Measurements from ENCODE around the gene PIWIL1. TPM values are rescaled to one million over a fixed set of nuclear protein-coding genes. Genes with fewer than 3 reads are reported as not detected.

The PIWIL1 gene
- total RNA-seq, 4 donors from 2014 or later = not detected

DNA sequence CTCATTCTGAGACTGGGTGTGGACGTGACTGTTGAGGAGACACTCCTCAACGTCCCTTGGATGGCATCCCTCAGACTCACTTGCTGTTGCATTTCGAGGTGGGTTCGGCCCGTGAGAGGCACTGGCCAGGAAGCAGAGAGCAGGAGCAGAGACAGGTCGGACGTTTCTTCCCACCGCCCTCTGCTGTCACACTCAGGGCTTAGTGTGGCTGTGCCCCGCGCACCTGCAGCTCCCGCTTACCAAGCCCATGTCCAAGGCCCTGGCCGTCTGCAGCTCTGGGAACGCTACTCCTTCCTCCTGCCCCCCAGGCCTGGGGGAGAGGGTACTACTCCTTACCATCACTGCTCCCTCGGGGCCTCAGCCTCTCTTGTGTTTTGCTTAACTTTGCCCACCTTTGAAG is 29.8 kb upstream of the PIWIL1 start:
- Histone ChIP-seq H3K9me3 (no peaks in the 10 kb centered on the region), H3K4me1 (no peaks in the 10 kb centered on the region), H3K36me3 (no peaks in the 10 kb centered on the region), H3K27me3 (no peaks in the 10 kb centered on the region), H3K4me3 (no peak overlapping the region), H3K27ac (no peak overlapping the region)
- TF ChIP-seq EP300 (IDR thresholded peaks at IDR 0.05) (no peak), POLR2A (IDR thresholded peaks at IDR 0.05) (no peak)
- TF ChIP-seq, protein P1, sequence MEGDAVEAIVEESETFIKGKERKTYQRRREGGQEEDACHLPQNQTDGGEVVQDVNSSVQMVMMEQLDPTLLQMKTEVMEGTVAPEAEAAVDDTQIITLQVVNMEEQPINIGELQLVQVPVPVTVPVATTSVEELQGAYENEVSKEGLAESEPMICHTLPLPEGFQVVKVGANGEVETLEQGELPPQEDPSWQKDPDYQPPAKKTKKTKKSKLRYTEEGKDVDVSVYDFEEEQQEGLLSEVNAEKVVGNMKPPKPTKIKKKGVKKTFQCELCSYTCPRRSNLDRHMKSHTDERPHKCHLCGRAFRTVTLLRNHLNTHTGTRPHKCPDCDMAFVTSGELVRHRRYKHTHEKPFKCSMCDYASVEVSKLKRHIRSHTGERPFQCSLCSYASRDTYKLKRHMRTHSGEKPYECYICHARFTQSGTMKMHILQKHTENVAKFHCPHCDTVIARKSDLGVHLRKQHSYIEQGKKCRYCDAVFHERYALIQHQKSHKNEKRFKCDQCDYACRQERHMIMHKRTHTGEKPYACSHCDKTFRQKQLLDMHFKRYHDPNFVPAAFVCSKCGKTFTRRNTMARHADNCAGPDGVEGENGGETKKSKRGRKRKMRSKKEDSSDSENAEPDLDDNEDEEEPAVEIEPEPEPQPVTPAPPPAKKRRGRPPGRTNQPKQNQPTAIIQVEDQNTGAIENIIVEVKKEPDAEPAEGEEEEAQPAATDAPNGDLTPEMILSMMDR (IDR thresholded peaks at IDR 0.05) = no peak
- 83 to 88% methylated on average over 14 of the region's 14 CpGs for WGBS, 2 donors
- no peak for DNase-seq (ENCODE audit: low spot score in 2 of 2)

DNA sequence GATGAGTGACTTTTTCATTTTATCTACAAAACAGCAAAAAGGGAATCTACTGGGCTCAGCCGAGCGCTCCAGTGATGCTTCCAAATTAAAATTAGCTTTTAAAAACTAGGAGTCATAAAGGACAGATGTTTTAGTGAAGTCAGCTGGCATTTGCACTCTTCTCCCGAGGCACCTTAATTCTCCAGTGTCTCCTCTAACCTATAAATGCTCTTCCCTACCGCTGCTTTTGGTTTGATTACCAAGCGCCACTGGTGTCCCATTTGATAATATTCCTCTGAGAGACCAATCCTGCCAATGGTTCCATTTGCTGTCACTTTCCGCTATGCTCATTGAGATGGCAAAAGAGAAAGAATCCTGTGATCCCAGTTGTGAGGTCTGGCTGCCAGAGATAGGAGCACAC is 29.3 kb upstream of the PIWIL1 start:
- no peak overlapping the region for H3K27ac ChIP-seq
- no peaks in the 10 kb centered on the region for H3K4me1 ChIP-seq
- H3K4me3 ChIP-seq = no peak overlapping the region
- no peaks in the 10 kb centered on the region for H3K27me3 ChIP-seq
- no peaks in the 10 kb centered on the region for H3K36me3 ChIP-seq
- no peak for TF ChIP-seq EP300 (IDR thresholded peaks at IDR 0.05)
- TF ChIP-seq, protein P1 (IDR thresholded peaks at IDR 0.05) = no peak
- TF ChIP-seq POLR2A (IDR thresholded peaks at IDR 0.05) = no peak
- H3K9me3 ChIP-seq = peaks cover 0 to 3% (median 0%) of the 10 kb centered on the region in 4 donors
- WGBS, 2 donors = 82 to 83% methylated on average over 6 of the region's 6 CpGs
- no peak for DNase-seq (ENCODE audit: low spot score in 2 of 2)

DNA sequence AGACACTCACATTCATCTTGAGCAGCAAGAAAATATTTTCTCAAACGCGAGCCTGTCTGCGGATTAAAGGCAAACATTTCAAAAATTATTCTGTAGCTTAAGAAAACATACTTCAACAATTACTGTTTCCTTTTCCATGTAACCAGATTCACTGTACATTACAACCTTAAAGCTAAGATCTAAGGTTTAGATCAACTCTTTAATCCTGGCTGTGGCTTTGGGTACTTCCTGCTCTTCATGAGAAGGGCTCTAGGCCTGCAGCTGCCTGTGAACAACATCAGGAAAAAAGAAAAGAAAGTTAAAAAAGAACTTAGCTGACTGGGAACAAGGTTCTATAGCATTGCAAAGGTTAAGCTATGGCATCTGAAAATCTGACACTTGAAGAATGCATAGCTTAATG is 21.4 kb upstream of the PIWIL1 start:
- 79 to 80% methylated on average over 3 of the region's 3 CpGs for WGBS, 2 donors
- no peak for TF ChIP-seq EP300 (IDR thresholded peaks at IDR 0.05)
- no peak for TF ChIP-seq POLR2A (IDR thresholded peaks at IDR 0.05)
- TF ChIP-seq, protein P1 (IDR thresholded peaks at IDR 0.05) = no peak
- H3K27ac ChIP-seq = no peak overlapping the region

DNA sequence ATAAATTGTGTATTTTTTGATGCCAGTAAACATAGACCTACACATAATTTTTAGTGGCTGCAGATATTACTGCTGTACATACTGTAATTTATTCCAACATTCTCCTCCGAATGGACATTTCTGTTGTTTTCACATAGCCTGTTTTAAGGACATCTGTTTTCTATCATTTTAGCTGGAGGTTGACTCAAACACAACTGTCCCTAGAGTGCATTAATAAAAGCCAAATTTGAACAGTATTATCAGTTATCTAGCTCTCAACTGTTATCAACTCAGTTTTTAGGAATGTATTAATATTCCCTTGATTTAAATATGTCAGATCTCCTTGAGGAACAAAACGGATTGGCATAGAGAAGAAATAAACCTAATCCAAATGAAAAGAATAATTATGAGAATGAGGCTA is 17.2 kb upstream of the PIWIL1 start:
- no peaks in the 10 kb centered on the region for H3K36me3 ChIP-seq
- WGBS, 2 donors = 56 to 57% methylated on average over 2 of the region's 2 CpGs
- TF ChIP-seq, protein P1 (IDR thresholded peaks at IDR 0.05) = no peak
- TF ChIP-seq EP300 (IDR thresholded peaks at IDR 0.05) (no peak), POLR2A (IDR thresholded peaks at IDR 0.05) (no peak)
- DNase-seq (ENCODE audit: low spot score in 2 of 2) = no peak
- no peaks in the 10 kb centered on the region for H3K27me3 ChIP-seq
- H3K4me1 ChIP-seq = no peaks in the 10 kb centered on the region
- H3K9me3 ChIP-seq = no peaks in the 10 kb centered on the region
- no peak overlapping the region for H3K27ac ChIP-seq
- H3K4me3 ChIP-seq = no peak overlapping the region

More for the DNA sequence above, 21.4 kb upstream of the PIWIL1 start:
- H3K4me3 ChIP-seq = no peak overlapping the region
- H3K36me3 ChIP-seq = no peaks in the 10 kb centered on the region
- no peaks in the 10 kb centered on the region for H3K27me3 ChIP-seq
- no peak for DNase-seq (ENCODE audit: low spot score in 2 of 2)
- peaks cover 0 to 7% (median 0%) of the 10 kb centered on the region in 4 donors for H3K9me3 ChIP-seq
- no peaks in the 10 kb centered on the region for H3K4me1 ChIP-seq

DNA sequence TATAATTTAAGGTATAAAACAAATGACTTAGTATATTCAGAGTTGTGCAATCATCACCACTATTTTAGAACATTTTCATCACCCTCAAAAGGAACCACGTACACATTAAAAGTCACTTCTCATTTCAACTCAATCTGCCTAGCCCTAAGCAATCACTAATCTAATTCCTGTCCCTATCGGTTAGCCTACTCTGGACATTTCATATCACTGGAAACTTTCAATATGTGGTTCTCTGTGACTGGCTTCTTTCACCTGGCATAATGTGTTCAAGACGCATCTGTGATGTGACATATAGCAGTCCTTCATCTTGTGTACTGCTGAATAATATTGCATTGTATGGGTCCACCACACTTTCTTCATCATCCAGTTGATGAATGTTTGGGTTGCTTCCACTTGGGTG is 15.4 kb upstream of the PIWIL1 start:
- no peak for DNase-seq (ENCODE audit: low spot score in 2 of 2)
- H3K27ac ChIP-seq = no peak overlapping the region
- H3K27me3 ChIP-seq = no peaks in the 10 kb centered on the region
- TF ChIP-seq, protein P1 (IDR thresholded peaks at IDR 0.05) = no peak
- TF ChIP-seq POLR2A (IDR thresholded peaks at IDR 0.05) = no peak
- TF ChIP-seq EP300 (IDR thresholded peaks at IDR 0.05) = no peak
- 87 to 89% methylated on average over 3 of the region's 3 CpGs for WGBS, 2 donors
- H3K4me1 ChIP-seq = no peaks in the 10 kb centered on the region
- no peaks in the 10 kb centered on the region for H3K36me3 ChIP-seq
- H3K9me3 ChIP-seq = no peaks in the 10 kb centered on the region
- no peak overlapping the region for H3K4me3 ChIP-seq
